ENCODE measurements around the gene MCRIP2. TPM values are rescaled to one million over a fixed set of nuclear protein-coding genes. Genes with fewer than 3 reads are reported as not detected.

MCRIP2 gene
- total RNA-seq, 1 experiment from 2014 or later = 41.7 TPM

GRCh38 chr16:628321-629061, 13.1 kb upstream of the MCRIP2 start:
- no peaks in the 10 kb centered on the region for H3K9me3 ChIP-seq (ENCODE audit: low read length)
- no peak overlapping the region for H3K4me3 ChIP-seq (ENCODE audit: low read length)
- H3K36me3 ChIP-seq (ENCODE audit: insufficient read depth, low read length) = no peaks in the 10 kb centered on the region
- no peaks in the 10 kb centered on the region for H3K27me3 ChIP-seq (ENCODE audit: low read length)
- no peak overlapping the region for H3K9ac ChIP-seq (ENCODE audit: low read length)
- H3K9me2 ChIP-seq (replicated peaks; ENCODE audit: insufficient read depth, low read length) = no peaks in the 10 kb centered on the region
- peaks cover 22% of the 10 kb centered on the region for H3K4me1 ChIP-seq (ENCODE audit: low read length)
- DNase-seq = no peak
- 0 out of 2 replicates have a peak, but pooled peaks cover 6% of the 10 kb centered on the region for H4K20me1 ChIP-seq (ENCODE audit: insufficient read depth, low read depth, low read length)
- H3K27ac ChIP-seq (ENCODE audit: low read length) = no peak overlapping the region
- no peak overlapping the region for H2AFZ ChIP-seq (ENCODE audit: low read length)
- no peaks in the 10 kb centered on the region for H3K79me2 ChIP-seq (ENCODE audit: low read length)
- H3K4me2 ChIP-seq (ENCODE audit: low read depth, low read length, poor library complexity, severe bottlenecking) = no peak overlapping the region

- Histone ChIP-seq H3K4me3 (ENCODE audit: low read length) (no peak overlapping the region), H3K4me2 (ENCODE audit: low read depth, low read length, poor library complexity, severe bottlenecking) (no peak overlapping the region), H3K9ac (ENCODE audit: low read length) (no peak overlapping the region), H3K27ac (ENCODE audit: low read length) (no peak overlapping the region), H3K36me3 (ENCODE audit: insufficient read depth, low read length) (0 out of 2 replicates have a peak, but pooled peaks cover 2% of the 10 kb centered on the region), H3K9me2 (replicated peaks; ENCODE audit: insufficient read depth, low read length) (no peaks in the 10 kb centered on the region), H3K9me3 (ENCODE audit: low read length) (no peaks in the 10 kb centered on the region), H4K20me1 (ENCODE audit: insufficient read depth, low read depth, low read length) (0 out of 2 replicates have a peak, but pooled peaks cover under 1% of the 10 kb centered on the region), H3K27me3 (ENCODE audit: low read length) (no peaks in the 10 kb centered on the region), H3K79me2 (ENCODE audit: low read length) (peaks cover 3% of the 10 kb centered on the region; the same call in 1 of the 2 replicates), H2AFZ (ENCODE audit: low read length) (no peak overlapping the region), H3K4me1 (ENCODE audit: low read length) (peaks cover 15% of the 10 kb centered on the region)
- no peak for DNase-seq
These were observed 12.3 kb upstream of the MCRIP2 start for GRCh38 chr16:629185-629832.

- peaks cover 13% of the 10 kb centered on the region for H3K4me1 ChIP-seq (ENCODE audit: low read length)
- peaks cover 8% of the 10 kb centered on the region for H3K79me2 ChIP-seq (ENCODE audit: low read length)
- H3K4me3 ChIP-seq (ENCODE audit: low read length) = no peak overlapping the region
- H3K36me3 ChIP-seq (ENCODE audit: insufficient read depth, low read length) = 0 out of 2 replicates have a peak, but pooled peaks cover 4% of the 10 kb centered on the region
- H3K9me3 ChIP-seq (ENCODE audit: low read length) = no peaks in the 10 kb centered on the region
- H3K27me3 ChIP-seq (ENCODE audit: low read length) = no peaks in the 10 kb centered on the region
- DNase-seq = no peak
- no peak overlapping the region for H3K27ac ChIP-seq (ENCODE audit: low read length)
- no peaks in the 10 kb centered on the region for H3K9me2 ChIP-seq (replicated peaks; ENCODE audit: insufficient read depth, low read length)
- H3K9ac ChIP-seq (ENCODE audit: low read length) = no peak overlapping the region
- H2AFZ ChIP-seq (ENCODE audit: low read length) = no peak overlapping the region
- peaks cover 2% of the 10 kb centered on the region; the same call in 1 of the 2 replicates for H4K20me1 ChIP-seq (ENCODE audit: insufficient read depth, low read depth, low read length)
- no peak overlapping the region for H3K4me2 ChIP-seq (ENCODE audit: low read depth, low read length, poor library complexity, severe bottlenecking)
These were observed 11.8 kb upstream of the MCRIP2 start for GRCh38 chr16:629833-630248.

DNA sequence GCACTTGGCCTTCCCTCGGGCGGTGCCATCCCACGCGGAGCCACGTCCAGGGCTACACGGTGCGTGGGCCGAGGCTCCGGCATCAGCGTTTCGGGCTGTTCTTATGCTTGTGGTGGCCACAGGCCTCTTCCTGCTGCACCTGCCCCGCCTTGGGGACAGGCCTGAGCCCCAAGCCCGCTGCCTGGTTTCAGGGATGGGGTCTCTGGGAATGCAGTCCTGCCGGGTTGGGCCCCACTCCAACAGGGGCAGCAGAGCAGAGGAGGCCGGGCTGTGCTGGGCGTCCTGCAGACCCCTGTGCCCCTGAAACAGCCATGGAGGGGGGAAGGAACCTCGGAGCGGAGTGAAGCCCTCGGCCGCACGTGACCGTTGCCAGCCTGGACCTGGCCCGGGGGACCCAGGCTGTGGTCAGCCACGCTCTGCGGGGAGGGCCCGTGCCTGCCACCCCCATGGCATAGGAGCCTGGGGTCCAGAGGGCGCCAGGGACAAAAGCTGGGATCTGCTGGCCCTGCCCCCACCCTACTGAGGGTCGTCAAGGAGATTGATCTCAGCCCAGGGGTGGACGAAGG, 11.3 kb upstream of the MCRIP2 start:
- Histone ChIP-seq H3K9ac (ENCODE audit: low read length) (no peak overlapping the region), H2AFZ (ENCODE audit: low read length) (no peak overlapping the region), H3K4me2 (ENCODE audit: low read depth, low read length, poor library complexity, severe bottlenecking) (no peak overlapping the region), H3K79me2 (ENCODE audit: low read length) (peaks cover 13% of the 10 kb centered on the region), H3K9me3 (ENCODE audit: low read length) (no peaks in the 10 kb centered on the region), H3K4me3 (ENCODE audit: low read length) (no peak overlapping the region), H3K9me2 (replicated peaks; ENCODE audit: insufficient read depth, low read length) (no peaks in the 10 kb centered on the region), H4K20me1 (ENCODE audit: insufficient read depth, low read depth, low read length) (peaks cover 7% of the 10 kb centered on the region; the same call in 1 of the 2 replicates), H3K4me1 (ENCODE audit: low read length) (peaks cover 14% of the 10 kb centered on the region), H3K36me3 (ENCODE audit: insufficient read depth, low read length) (0 out of 2 replicates have a peak, but pooled peaks cover 4% of the 10 kb centered on the region), H3K27ac (ENCODE audit: low read length) (no peak overlapping the region), H3K27me3 (ENCODE audit: low read length) (no peaks in the 10 kb centered on the region)
- DNase-seq = no peak

DNA sequence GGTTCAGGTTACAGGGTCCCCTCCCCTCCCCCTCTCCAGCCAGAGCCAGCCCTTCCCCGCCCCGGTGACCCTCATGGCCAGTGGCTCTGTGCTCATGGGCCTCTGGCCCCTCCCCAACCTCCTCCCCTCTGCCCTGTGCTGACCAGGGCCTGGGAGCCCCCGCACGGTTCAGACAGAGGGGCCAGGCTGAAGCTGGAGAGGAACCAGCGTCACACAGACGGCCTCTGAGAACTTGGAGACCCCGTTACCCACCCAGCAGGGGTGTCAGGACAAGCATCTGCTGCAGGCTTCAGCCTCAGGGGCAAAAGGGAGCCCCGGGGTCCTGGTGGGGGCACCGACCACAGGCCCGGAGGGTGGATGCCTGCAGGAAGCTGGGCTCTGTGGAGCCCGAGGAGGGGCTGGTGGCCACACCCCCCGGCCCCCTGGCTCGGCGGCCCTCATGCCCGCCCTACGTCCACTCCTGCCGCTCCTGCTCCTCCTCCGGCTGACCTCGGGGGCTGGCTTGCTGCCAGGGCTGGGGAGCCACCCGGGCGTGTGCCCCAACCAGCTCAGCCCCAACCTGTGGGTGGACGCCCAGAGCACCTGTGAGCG, 10.7 kb upstream of the MCRIP2 start, which contains the start of gene WFIKKN1:
WFIKKN1 (plus strand) TSS at position 171 of the 591 bp plus-strand sequence; CDS start at position 440, 269 bp downstream.
- no peaks in the 10 kb centered on the region for H3K27me3 ChIP-seq (ENCODE audit: low read length)
- H4K20me1 ChIP-seq (ENCODE audit: insufficient read depth, low read depth, low read length) = peaks cover 7% of the 10 kb centered on the region; the same call in 1 of the 2 replicates
- H2AFZ ChIP-seq (ENCODE audit: low read length) = no peak within 1 kb of the TSS
- H3K4me1 ChIP-seq (ENCODE audit: low read length) = peaks cover 14% of the 10 kb centered on the region
- no peak within 1 kb of the TSS for H3K4me3 ChIP-seq (ENCODE audit: low read length)
- peaks cover 19% of the 10 kb centered on the region for H3K79me2 ChIP-seq (ENCODE audit: low read length)
- H3K9me2 ChIP-seq (replicated peaks; ENCODE audit: insufficient read depth, low read length) = no peaks in the 10 kb centered on the region
- H3K27ac ChIP-seq (ENCODE audit: low read length) = no peak within 1 kb of the TSS
- no peak within 1 kb of the TSS for H3K9ac ChIP-seq (ENCODE audit: low read length)
- 0 out of 2 replicates have a peak, but pooled peaks cover 4% of the 10 kb centered on the region for H3K36me3 ChIP-seq (ENCODE audit: insufficient read depth, low read length)
- no peak for DNase-seq
- no peaks in the 10 kb centered on the region for H3K9me3 ChIP-seq (ENCODE audit: low read length)
- no peak within 1 kb of the TSS for H3K4me2 ChIP-seq (ENCODE audit: low read depth, low read length, poor library complexity, severe bottlenecking)

DNA sequence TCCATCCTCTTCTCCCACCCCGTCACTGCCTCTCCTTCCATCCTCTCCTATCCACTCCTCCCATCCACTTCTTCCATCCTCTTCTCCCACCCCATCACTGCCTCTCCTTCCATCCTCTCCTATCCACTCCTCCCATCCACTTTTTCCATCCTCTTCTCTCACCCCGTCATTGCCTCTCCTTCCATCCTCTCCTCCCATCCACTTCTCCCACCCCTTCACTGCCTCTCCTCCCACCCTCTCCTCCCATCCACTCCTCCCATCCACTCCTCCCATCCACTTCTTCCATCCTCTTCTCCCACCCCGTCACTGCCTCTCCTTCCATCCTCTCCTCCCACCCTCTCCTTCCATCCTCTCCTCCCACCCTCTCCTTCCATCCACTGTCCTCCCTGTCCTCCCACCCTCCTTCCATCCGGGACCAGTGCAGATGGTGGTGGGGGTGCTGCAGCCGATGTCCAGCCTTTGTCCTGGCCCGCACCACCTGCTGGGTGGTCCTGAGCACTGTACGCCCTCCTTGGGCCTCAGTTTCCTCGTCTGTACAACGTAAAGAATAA, 9.7 kb upstream of the MCRIP2 start:
- Histone ChIP-seq H2AFZ (ENCODE audit: low read length) (no peak overlapping the region), H3K9ac (ENCODE audit: low read length) (no peak overlapping the region), H3K4me3 (ENCODE audit: low read length) (no peak overlapping the region), H3K4me1 (ENCODE audit: low read length) (peaks cover 20% of the 10 kb centered on the region), H3K27me3 (ENCODE audit: low read length) (no peaks in the 10 kb centered on the region), H3K9me2 (replicated peaks; ENCODE audit: insufficient read depth, low read length) (no peaks in the 10 kb centered on the region), H3K79me2 (ENCODE audit: low read length) (peaks cover 20% of the 10 kb centered on the region), H3K27ac (ENCODE audit: low read length) (no peak overlapping the region), H3K4me2 (ENCODE audit: low read depth, low read length, poor library complexity, severe bottlenecking) (no peak overlapping the region), H3K36me3 (ENCODE audit: insufficient read depth, low read length) (0 out of 2 replicates have a peak, but pooled peaks cover 4% of the 10 kb centered on the region), H4K20me1 (ENCODE audit: insufficient read depth, low read depth, low read length) (peaks cover 7% of the 10 kb centered on the region; the same call in 1 of the 2 replicates), H3K9me3 (ENCODE audit: low read length) (no peaks in the 10 kb centered on the region)
- DNase-seq = no peak

DNA sequence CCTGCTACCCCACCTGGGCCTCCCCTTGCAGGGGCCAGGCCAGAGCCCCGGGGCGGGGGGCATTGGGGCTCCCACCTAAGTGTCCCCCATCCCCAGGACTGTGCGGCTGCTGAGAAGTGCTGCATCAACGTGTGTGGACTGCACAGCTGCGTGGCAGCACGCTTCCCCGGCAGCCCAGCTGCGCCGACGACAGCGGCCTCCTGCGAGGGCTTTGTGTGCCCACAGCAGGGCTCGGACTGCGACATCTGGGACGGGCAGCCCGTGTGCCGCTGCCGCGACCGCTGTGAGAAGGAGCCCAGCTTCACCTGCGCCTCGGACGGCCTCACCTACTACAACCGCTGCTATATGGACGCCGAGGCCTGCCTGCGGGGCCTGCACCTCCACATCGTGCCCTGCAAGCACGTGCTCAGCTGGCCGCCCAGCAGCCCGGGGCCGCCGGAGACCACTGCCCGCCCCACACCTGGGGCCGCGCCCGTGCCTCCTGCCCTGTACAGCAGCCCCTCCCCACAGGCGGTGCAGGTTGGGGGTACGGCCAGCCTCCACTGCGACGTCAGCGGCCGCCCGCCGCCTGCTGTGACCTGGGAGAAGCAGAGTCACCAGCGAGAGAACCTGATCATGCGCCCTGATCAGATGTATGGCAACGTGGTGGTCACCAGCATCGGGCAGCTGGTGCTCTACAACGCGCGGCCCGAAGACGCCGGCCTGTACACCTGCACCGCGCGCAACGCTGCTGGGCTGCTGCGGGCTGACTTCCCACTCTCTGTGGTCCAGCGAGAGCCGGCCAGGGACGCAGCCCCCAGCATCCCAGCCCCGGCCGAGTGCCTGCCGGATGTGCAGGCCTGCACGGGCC, 8.9 kb upstream of the MCRIP2 start:
- peaks cover 7% of the 10 kb centered on the region; the same call in 1 of the 2 replicates for H4K20me1 ChIP-seq (ENCODE audit: insufficient read depth, low read depth, low read length)
- no peak overlapping the region for H2AFZ ChIP-seq (ENCODE audit: low read length)
- no peaks in the 10 kb centered on the region for H3K9me3 ChIP-seq (ENCODE audit: low read length)
- H3K27me3 ChIP-seq (ENCODE audit: low read length) = no peaks in the 10 kb centered on the region
- H3K27ac ChIP-seq (ENCODE audit: low read length) = no peak overlapping the region
- no peak overlapping the region for H3K9ac ChIP-seq (ENCODE audit: low read length)
- peaks cover 20% of the 10 kb centered on the region for H3K79me2 ChIP-seq (ENCODE audit: low read length)
- H3K36me3 ChIP-seq (ENCODE audit: insufficient read depth, low read length) = 0 out of 2 replicates have a peak, but pooled peaks cover 4% of the 10 kb centered on the region
- H3K9me2 ChIP-seq (replicated peaks; ENCODE audit: insufficient read depth, low read length) = no peaks in the 10 kb centered on the region
- no peak overlapping the region for H3K4me2 ChIP-seq (ENCODE audit: low read depth, low read length, poor library complexity, severe bottlenecking)
- H3K4me3 ChIP-seq (ENCODE audit: low read length) = no peak overlapping the region
- DNase-seq = no peak
- peaks cover 23% of the 10 kb centered on the region for H3K4me1 ChIP-seq (ENCODE audit: low read length)
